ENCODE data around the gene PXT1.

DNA sequence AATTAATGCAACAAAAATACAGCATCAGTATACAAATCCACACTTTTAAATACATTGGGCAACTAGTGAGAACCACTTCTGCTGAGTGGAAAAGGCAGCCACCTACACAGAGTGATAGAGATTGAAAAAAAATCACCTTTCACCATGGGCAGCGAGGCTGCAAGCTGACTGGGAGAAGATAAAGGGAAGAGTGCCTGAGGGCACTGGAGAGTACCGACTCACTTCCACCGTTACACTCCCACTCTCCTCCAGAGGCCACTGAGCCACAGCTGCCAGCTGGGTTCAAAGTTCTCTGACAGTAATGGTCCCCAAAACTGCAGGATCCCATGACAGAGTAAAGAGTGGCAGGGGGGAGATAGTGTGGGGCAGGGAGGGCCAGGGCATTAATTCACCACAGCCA lies 24.1 kb downstream of the PXT1 start:
- no peak for TF ChIP-seq EZH2phosphoT487 (IDR thresholded peaks at IDR 0.05; ENCODE audit: borderline replicate concordance, low read depth, low read length)
- TF ChIP-seq, protein P1, sequence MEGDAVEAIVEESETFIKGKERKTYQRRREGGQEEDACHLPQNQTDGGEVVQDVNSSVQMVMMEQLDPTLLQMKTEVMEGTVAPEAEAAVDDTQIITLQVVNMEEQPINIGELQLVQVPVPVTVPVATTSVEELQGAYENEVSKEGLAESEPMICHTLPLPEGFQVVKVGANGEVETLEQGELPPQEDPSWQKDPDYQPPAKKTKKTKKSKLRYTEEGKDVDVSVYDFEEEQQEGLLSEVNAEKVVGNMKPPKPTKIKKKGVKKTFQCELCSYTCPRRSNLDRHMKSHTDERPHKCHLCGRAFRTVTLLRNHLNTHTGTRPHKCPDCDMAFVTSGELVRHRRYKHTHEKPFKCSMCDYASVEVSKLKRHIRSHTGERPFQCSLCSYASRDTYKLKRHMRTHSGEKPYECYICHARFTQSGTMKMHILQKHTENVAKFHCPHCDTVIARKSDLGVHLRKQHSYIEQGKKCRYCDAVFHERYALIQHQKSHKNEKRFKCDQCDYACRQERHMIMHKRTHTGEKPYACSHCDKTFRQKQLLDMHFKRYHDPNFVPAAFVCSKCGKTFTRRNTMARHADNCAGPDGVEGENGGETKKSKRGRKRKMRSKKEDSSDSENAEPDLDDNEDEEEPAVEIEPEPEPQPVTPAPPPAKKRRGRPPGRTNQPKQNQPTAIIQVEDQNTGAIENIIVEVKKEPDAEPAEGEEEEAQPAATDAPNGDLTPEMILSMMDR (conservative IDR thresholded peaks at IDR 0.05; ENCODE audit: low read length) = no peak

Measured in OCI-LY7 (cell line).